Left cardiac atrium (tissue), 4 donors: ENCODE results near the gene IPCEF1. TPM values are rescaled to one million over a fixed set of nuclear protein-coding genes. Genes with fewer than 3 reads are reported as not detected.
A peak's percentile ranks its signal among the peaks of the same experiment; 100 is the strongest.

Experiments
- ATAC-seq, 2 donors: fragments of 200-7000 bp; cut with Tn5 transposase; one replicate each; pipeline ENCODE4 v1.9.1; 2020; ENCODE audit warnings: mild to moderate bottlenecking in 2 of 2, moderate library complexity in 2 of 2
- DNase-seq: peaks from one replicate; pipeline ENCODE4 v3.0.0-alpha.2; 2020
- intact Hi-C, 2 donors: fragments of 100-400 bp; cut with DNase I; formaldehyde crosslinking; loops; one replicate each; pipeline versions ENCODE4 v1.14.1 to v1.15.1; 2022 to 2023
- long read RNA-seq: library from polyadenylated mRNA; unstranded; transcript quantifications from one replicate; pipeline ENCODE4 v2.0.0, GENCODE V29; 2021
- total RNA-seq, 2 donors: library from RNA; stranded (reverse); fragmentation: NEBNext Ultra II Directional; extraction: Animal tissue kit (Norgen Biotek cat#: 25700); gene quantifications; one replicate each; pipeline ENCODE4 v1.2.1, GENCODE V29; 2021
- donor health status: DM: no; HTN: yes; CAD: no.
- donor health status: DM: no; HTN: yes; CAD: no; lungs with severe emphysema.
- donor health status: DM: yes; HTN: yes; CAD: no.
- donor health status: Dilated cardiomyopathy.

IPCEF1 gene
- total RNA-seq = 1 to 10 TPM in 1 of 2 donors, under 1 TPM in 1; 0.99 to 1.2 TPM
- long read RNA-seq = 0 reads

- intact Hi-C loops = no loop called here
- ATAC-seq = peak; percentile 38 to 70
- no peak for DNase-seq
These were observed at the start of gene IPCEF1 for GRCh38 chr6:154356690-154357089. TSS of gene IPCEF1 (minus strand) at chr6:154356803. CDS start at chr6:154265947, 90,856 bp downstream.

- intact Hi-C loops = no loop called here
- DNase-seq = no peak
- no peak for ATAC-seq
These were observed 49.7 kb upstream of the IPCEF1 start for GRCh38 chr6:154406301-154406700.

GRCh38 chr6:154404791-154405400 is 48.3 kb upstream of the IPCEF1 start:
- ATAC-seq = peak in 1 of 2 donors; percentile 9
- intact Hi-C loops = no loop called here
- no peak for DNase-seq

- intact Hi-C loops = no loop called here
- DNase-seq (peak; percentile 31), ATAC-seq (peak; percentile 72 to 80)
These were observed 47.2 kb upstream of the IPCEF1 start for GRCh38 chr6:154403788-154404187.

GRCh38 chr6:154402081-154402780 is 45.6 kb upstream of the IPCEF1 start:
- intact Hi-C loops = no loop called here
- no peak for ATAC-seq
- DNase-seq = no peak

GRCh38 chr6:154399097-154399496 is 42.5 kb upstream of the IPCEF1 start:
- no peak for ATAC-seq
- intact Hi-C loops = no loop called here

GRCh38 chr6:154397491-154398195 is 41.0 kb upstream of the IPCEF1 start:
- ATAC-seq (no peak), DNase-seq (no peak)
- intact Hi-C loops = no loop called here

More at GRCh38 chr6:154399097-154399496, 42.5 kb upstream of the IPCEF1 start:
- DNase-seq = no peak

GRCh38 chr6:154395878-154396277 is 39.3 kb upstream of the IPCEF1 start:
- no peak for DNase-seq
- ATAC-seq = no peak
- intact Hi-C loops = no loop called here

- ATAC-seq (no peak), DNase-seq (no peak)
- intact Hi-C loops = no loop called here
These were observed 38.7 kb upstream of the IPCEF1 start for GRCh38 chr6:154395316-154395715.

- DNase-seq (no peak), ATAC-seq (no peak)
- intact Hi-C loops = no loop called here
These were observed 38.0 kb upstream of the IPCEF1 start for GRCh38 chr6:154394571-154394970.

- ATAC-seq (no peak), DNase-seq (no peak)
- intact Hi-C loops = no loop called here
These were observed 33.4 kb upstream of the IPCEF1 start for GRCh38 chr6:154390034-154390433.

- intact Hi-C loops = no loop called here
- ATAC-seq (no peak), DNase-seq (no peak)
These were observed 32.2 kb upstream of the IPCEF1 start for GRCh38 chr6:154388803-154389202.

- intact Hi-C loops = no loop called here
- peak in 1 of 2 donors; percentile 68 for ATAC-seq
These were observed 30.5 kb upstream of the IPCEF1 start for GRCh38 chr6:154386848-154387717.

GRCh38 chr6:154384191-154384590 is 27.6 kb upstream of the IPCEF1 start:
- intact Hi-C loops = no loop called here
- ATAC-seq = no peak
- DNase-seq = no peak

More at GRCh38 chr6:154386848-154387717, 30.5 kb upstream of the IPCEF1 start:
- DNase-seq = no peak

GRCh38 chr6:154383273-154383672 is 26.7 kb upstream of the IPCEF1 start:
- ATAC-seq (peak in 1 of 2 donors; percentile 35), DNase-seq (no peak)
- intact Hi-C loops = no loop called here

GRCh38 chr6:154382740-154383139 is 26.1 kb upstream of the IPCEF1 start:
- DNase-seq (no peak), ATAC-seq (peak in 1 of 2 donors; percentile 80)
- intact Hi-C loops = no loop called here

GRCh38 chr6:154381548-154381947 is 24.9 kb upstream of the IPCEF1 start:
- DNase-seq (no peak), ATAC-seq (no peak)
- intact Hi-C loops = no loop called here

GRCh38 chr6:154380741-154381140 is 24.1 kb upstream of the IPCEF1 start:
- ATAC-seq = peak in 1 of 2 donors; percentile 38
- intact Hi-C loops = no loop called here
- DNase-seq = no peak

GRCh38 chr6:154379585-154379984 is 23.0 kb upstream of the IPCEF1 start:
- no peak for DNase-seq
- intact Hi-C loops = no loop called here
- no peak for ATAC-seq
